Measurements from ENCODE around the gene GINS2. TPM values are rescaled to one million over a fixed set of nuclear protein-coding genes. Genes with fewer than 3 reads are reported as not detected.

The GINS2 gene
- total and polyA plus RNA-seq, 2 donors (not counting 3 experiments of a cell fraction or from before 2014, with no cell fraction given): 10.4 to 24.1 TPM

DNA sequence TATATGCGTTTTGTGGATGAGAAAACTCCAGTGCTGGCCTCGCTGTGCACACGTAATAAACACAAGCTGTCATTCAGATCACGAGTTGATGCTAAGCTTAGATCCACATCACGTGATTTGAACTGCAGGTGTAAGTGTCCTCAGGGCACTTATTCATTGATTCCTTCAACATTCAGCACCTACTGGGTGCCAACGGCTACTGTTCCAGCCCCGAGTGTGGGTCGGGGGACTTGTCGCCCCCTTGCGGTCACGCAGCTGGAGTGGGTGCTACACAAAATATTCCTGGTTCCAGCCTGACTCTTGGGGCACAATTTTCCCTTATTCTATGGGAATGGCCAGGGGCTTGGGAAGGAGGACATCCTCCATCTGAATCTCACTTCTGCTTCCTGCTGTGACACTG, 29.9 kb upstream of the GINS2 start:
- intact Hi-C loops (cut with micrococcal nuclease) (loop anchor here (1.0 kb wide), 3 partner anchors 32 to 59 kb away; no protein-coding TSS in a partner anchor), dilution Hi-C loops (cut with MboI; ENCODE audit: extremely low pct_ligation_motif_present, low sequenced_read_pairs) (no loop called here)
- H3K27me3 ChIP-seq (ENCODE audit: control insufficient read depth in 2 of 2, insufficient read depth in 2 of 2, low read length in 2 of 2): no peaks in the 10 kb centered on the region
- no peak overlapping the region for H3K9ac ChIP-seq (replicated peaks; ENCODE audit: extremely low read depth, insufficient read depth, low read length)
- no peak overlapping the region for H3K4me2 ChIP-seq (ENCODE audit: insufficient read depth, low read length)
- no peak overlapping the region for H3K27ac ChIP-seq (ENCODE audit: insufficient read depth, low read depth, low read length)
- ChIA-PET POLR2A (no interaction called here), CTCF (interaction anchor here (0.6 to 8.1 kb wide), 12 partner anchors 9 to 102 kb away, joined by 3 to 119 read pairs (median 3); no protein-coding TSS in a partner anchor)
- no peak for TF ChIP-seq FOS (IDR thresholded peaks at IDR 0.05; ENCODE audit: borderline replicate concordance, insufficient read depth, low read length)
- TF ChIP-seq, protein P1, sequence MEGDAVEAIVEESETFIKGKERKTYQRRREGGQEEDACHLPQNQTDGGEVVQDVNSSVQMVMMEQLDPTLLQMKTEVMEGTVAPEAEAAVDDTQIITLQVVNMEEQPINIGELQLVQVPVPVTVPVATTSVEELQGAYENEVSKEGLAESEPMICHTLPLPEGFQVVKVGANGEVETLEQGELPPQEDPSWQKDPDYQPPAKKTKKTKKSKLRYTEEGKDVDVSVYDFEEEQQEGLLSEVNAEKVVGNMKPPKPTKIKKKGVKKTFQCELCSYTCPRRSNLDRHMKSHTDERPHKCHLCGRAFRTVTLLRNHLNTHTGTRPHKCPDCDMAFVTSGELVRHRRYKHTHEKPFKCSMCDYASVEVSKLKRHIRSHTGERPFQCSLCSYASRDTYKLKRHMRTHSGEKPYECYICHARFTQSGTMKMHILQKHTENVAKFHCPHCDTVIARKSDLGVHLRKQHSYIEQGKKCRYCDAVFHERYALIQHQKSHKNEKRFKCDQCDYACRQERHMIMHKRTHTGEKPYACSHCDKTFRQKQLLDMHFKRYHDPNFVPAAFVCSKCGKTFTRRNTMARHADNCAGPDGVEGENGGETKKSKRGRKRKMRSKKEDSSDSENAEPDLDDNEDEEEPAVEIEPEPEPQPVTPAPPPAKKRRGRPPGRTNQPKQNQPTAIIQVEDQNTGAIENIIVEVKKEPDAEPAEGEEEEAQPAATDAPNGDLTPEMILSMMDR (IDR thresholded peaks at IDR 0.05; ENCODE audit: extremely low read depth in 1 of 2, insufficient read depth in 1 of 2, low read depth in 1 of 2, low read length in 2 of 2): peak; percentile 52 to 61
- H3K36me3 ChIP-seq (ENCODE audit: control insufficient read depth in 2 of 2, extremely low read depth in 1 of 2, insufficient read depth in 2 of 2, low read length in 2 of 2): no peaks in the 10 kb centered on the region
- H4K20me1 ChIP-seq (replicated peaks; ENCODE audit: control insufficient read depth, extremely low read depth, insufficient read depth, low read length): no peaks in the 10 kb centered on the region
- peaks cover 25% of the 10 kb centered on the region for H3K4me1 ChIP-seq (ENCODE audit: control insufficient read depth, extremely low read depth, insufficient read depth, low read length)
- FAIRE-seq (peak; percentile 21), DNase-seq (ENCODE audit: low read depth, low spot score) (no peak)
- H3K9me1 ChIP-seq (replicated peaks; ENCODE audit: control insufficient read depth, extremely low read depth, insufficient read depth, low read length): no peaks in the 10 kb centered on the region
- no peaks in the 10 kb centered on the region for H3K9me3 ChIP-seq (replicated peaks; ENCODE audit: control insufficient read depth, insufficient read depth, low read length)
- no TSS peak for BruUV-seq (replicated peaks)
- no peak overlapping the region for H3K4me3 ChIP-seq (replicated peaks in 1 of 3; ENCODE audit: insufficient read depth in 1 of 3, low read depth in 1 of 3, low read length in 3 of 3)
- peaks cover 7% of the 10 kb centered on the region for H3K79me2 ChIP-seq (ENCODE audit: control insufficient read depth, insufficient read depth, low read length)
- H2AFZ ChIP-seq (ENCODE audit: low read depth, low read length): no peak overlapping the region

DNA sequence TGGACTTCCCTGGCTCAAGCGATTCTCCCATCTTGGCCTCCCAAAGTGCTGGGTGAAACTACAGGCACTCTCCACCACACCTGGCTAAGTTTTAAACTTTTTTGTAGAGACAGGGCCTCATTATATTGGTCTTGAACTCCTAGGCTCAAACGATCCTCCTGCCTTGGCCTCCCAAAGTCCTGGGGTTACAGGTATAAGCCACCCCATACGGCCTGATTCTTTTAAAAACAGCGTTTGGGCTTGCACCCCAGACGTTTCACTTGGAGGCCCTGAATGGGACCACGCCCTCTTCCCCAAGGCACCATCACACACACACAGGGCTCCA, 29.4 kb upstream of the GINS2 start:
- no TSS peak for BruUV-seq (replicated peaks)
- no peak overlapping the region for H3K9ac ChIP-seq (replicated peaks; ENCODE audit: extremely low read depth, insufficient read depth, low read length)
- TF ChIP-seq, protein P1 (IDR thresholded peaks at IDR 0.05; ENCODE audit: extremely low read depth in 1 of 2, insufficient read depth in 1 of 2, low read depth in 1 of 2, low read length in 2 of 2): no peak
- no peak for TF ChIP-seq JUN (IDR thresholded peaks at IDR 0.05; ENCODE audit: borderline replicate concordance, insufficient read depth, insufficient read length, low read depth)
- TF ChIP-seq, protein P2, sequence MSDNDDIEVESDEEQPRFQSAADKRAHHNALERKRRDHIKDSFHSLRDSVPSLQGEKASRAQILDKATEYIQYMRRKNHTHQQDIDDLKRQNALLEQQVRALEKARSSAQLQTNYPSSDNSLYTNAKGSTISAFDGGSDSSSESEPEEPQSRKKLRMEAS (IDR thresholded peaks at IDR 0.05; ENCODE audit: insufficient read depth, insufficient read length): no peak
- TF ChIP-seq MYC (IDR thresholded peaks at IDR 0.05; ENCODE audit: low read depth, low read length): no peak
- no peak for TF ChIP-seq POLR2AphosphoS5 (IDR thresholded peaks at IDR 0.05; ENCODE audit: insufficient read depth, low read depth, low read length)
- no peak for TF ChIP-seq EZH2 (IDR thresholded peaks at IDR 0.05; ENCODE audit: borderline replicate concordance, low read depth, low read length, severe bottlenecking)
- TF ChIP-seq POLR2A (IDR thresholded peaks at IDR 0.05; ENCODE audit: low read depth, low read length): no peak
- TF ChIP-seq FOS (IDR thresholded peaks at IDR 0.05; ENCODE audit: borderline replicate concordance, insufficient read depth, low read length): no peak
- no peak for TF ChIP-seq GATA2 (IDR thresholded peaks at IDR 0.05; ENCODE audit: insufficient read depth, insufficient read length, low read depth, low read length)
- H4K20me1 ChIP-seq (replicated peaks; ENCODE audit: control insufficient read depth, extremely low read depth, insufficient read depth, low read length): no peaks in the 10 kb centered on the region
- H3K4me1 ChIP-seq (ENCODE audit: control insufficient read depth, extremely low read depth, insufficient read depth, low read length): peaks cover 25% of the 10 kb centered on the region
- ChIA-PET CTCF (interaction anchor here (0.8 to 8.1 kb wide), 13 partner anchors 8 to 443 kb away, joined by 3 to 119 read pairs (median 3); partner anchors contain the start of gene GINS2), POLR2A (no interaction called here)
- H3K4me3 ChIP-seq (replicated peaks in 1 of 3; ENCODE audit: insufficient read depth in 1 of 3, low read depth in 1 of 3, low read length in 3 of 3): no peak overlapping the region
- H3K4me2 ChIP-seq (ENCODE audit: insufficient read depth, low read length): no peak overlapping the region
- H2AFZ ChIP-seq (ENCODE audit: low read depth, low read length): no peak overlapping the region
- dilution Hi-C loops (cut with MboI; ENCODE audit: extremely low pct_ligation_motif_present, low sequenced_read_pairs) (no loop called here), intact Hi-C loops (cut with micrococcal nuclease) (loop anchor here (1.0 kb wide), 3 partner anchors 32 to 59 kb away; no protein-coding TSS in a partner anchor)
- H3K27me3 ChIP-seq (ENCODE audit: control insufficient read depth in 2 of 2, insufficient read depth in 2 of 2, low read length in 2 of 2): no peaks in the 10 kb centered on the region
- H3K79me2 ChIP-seq (ENCODE audit: control insufficient read depth, insufficient read depth, low read length): peaks cover 3% of the 10 kb centered on the region
- H3K27ac ChIP-seq (ENCODE audit: insufficient read depth, low read depth, low read length): no peak overlapping the region
- H3K36me3 ChIP-seq (ENCODE audit: control insufficient read depth in 2 of 2, extremely low read depth in 1 of 2, insufficient read depth in 2 of 2, low read length in 2 of 2): no peaks in the 10 kb centered on the region
- no peaks in the 10 kb centered on the region for H3K9me3 ChIP-seq (replicated peaks; ENCODE audit: control insufficient read depth, insufficient read depth, low read length)
- FAIRE-seq (no peak), DNase-seq (ENCODE audit: low read depth, low spot score) (no peak)
- H3K9me1 ChIP-seq (replicated peaks; ENCODE audit: control insufficient read depth, extremely low read depth, insufficient read depth, low read length): no peaks in the 10 kb centered on the region

All from endothelial cell of umbilical vein (primary cell).